Measurements from ENCODE around the gene SLC25A13. TPM values are rescaled to one million over a fixed set of nuclear protein-coding genes. Genes with fewer than 3 reads are reported as not detected.

SLC25A13 gene
- total RNA-seq, 1 donor from 2014 or later: 28.5 TPM

GRCh38 chr7:96196676-96197075 lies 125.2 kb downstream of the SLC25A13 start:
- intact Hi-C loops (cut with micrococcal nuclease): no loop called here
- ChIA-PET CTCF (no interaction called here), POLR2A (no interaction called here)
- Mint-ChIP-seq H3K4me1 (no peaks in the 10 kb centered on the region), H3K9me3 (no peaks in the 10 kb centered on the region), H3K27ac (no peak overlapping the region), H3K27me3 (no peaks in the 10 kb centered on the region), H3K36me3 (ENCODE audit: low read depth) (peaks cover 35% of the 10 kb centered on the region), H3K4me3 (no peak overlapping the region)
- no peak for DNase-seq
- TF ChIP-seq CTCF (IDR thresholded peaks at IDR 0.05): no peak
- no peak for ATAC-seq (ENCODE audit: low read depth)

GRCh38 chr7:96189129-96189820 lies 132.6 kb downstream of the SLC25A13 start:
- Mint-ChIP-seq H3K4me3 (no peak overlapping the region), H3K4me1 (no peaks in the 10 kb centered on the region), H3K27ac (no peak overlapping the region), H3K36me3 (ENCODE audit: low read depth) (peaks cover 59% of the 10 kb centered on the region), H3K9me3 (no peaks in the 10 kb centered on the region), H3K27me3 (no peaks in the 10 kb centered on the region)
- no peak for TF ChIP-seq CTCF (IDR thresholded peaks at IDR 0.05)
- ChIA-PET CTCF (no interaction called here), POLR2A (no interaction called here)
- no peak for DNase-seq
- intact Hi-C loops (cut with micrococcal nuclease): no loop called here
- ATAC-seq (ENCODE audit: low read depth): no peak

DNA sequence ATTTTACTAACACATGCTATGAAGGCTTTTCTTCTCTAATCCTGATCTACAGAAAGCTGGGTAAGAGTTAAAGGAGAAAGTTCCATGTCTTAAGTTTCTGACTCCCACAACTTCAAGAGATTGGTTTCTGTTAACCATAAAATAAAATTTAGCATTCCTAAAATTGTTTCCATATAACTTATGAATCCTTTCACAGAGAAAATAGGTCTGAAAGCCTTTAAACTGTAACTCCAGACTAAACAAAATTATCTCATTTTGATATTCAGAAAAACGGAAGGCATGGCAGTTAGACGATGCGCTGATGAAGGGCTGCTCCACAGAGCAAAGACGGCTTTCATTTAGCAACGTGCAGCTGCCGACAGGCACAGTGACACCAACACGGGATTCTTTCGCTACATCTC lies 133.3 kb downstream of the SLC25A13 start:
- peaks cover 62% of the 10 kb centered on the region for H3K36me3 Mint-ChIP-seq (ENCODE audit: low read depth)
- ChIA-PET POLR2A (no interaction called here), CTCF (no interaction called here)
- H3K4me1 Mint-ChIP-seq: no peaks in the 10 kb centered on the region
- no peaks in the 10 kb centered on the region for H3K27me3 Mint-ChIP-seq
- H3K27ac Mint-ChIP-seq: no peak overlapping the region
- H3K4me3 Mint-ChIP-seq: no peak overlapping the region
- ATAC-seq (ENCODE audit: low read depth) (no peak), DNase-seq (no peak)
- intact Hi-C loops (cut with micrococcal nuclease): no loop called here
- H3K9me3 Mint-ChIP-seq: no peaks in the 10 kb centered on the region
- no peak for TF ChIP-seq CTCF (IDR thresholded peaks at IDR 0.05)

GRCh38 chr7:96188174-96188581 lies 133.7 kb downstream of the SLC25A13 start:
- TF ChIP-seq CTCF (IDR thresholded peaks at IDR 0.05): no peak
- Mint-ChIP-seq H3K27me3 (no peaks in the 10 kb centered on the region), H3K36me3 (ENCODE audit: low read depth) (peaks cover 62% of the 10 kb centered on the region), H3K27ac (no peak overlapping the region), H3K4me1 (no peaks in the 10 kb centered on the region), H3K9me3 (no peaks in the 10 kb centered on the region), H3K4me3 (no peak overlapping the region)
- CTCF ChIA-PET: no interaction called here
- ATAC-seq (ENCODE audit: low read depth): no peak
- intact Hi-C loops (cut with micrococcal nuclease): no loop called here
- POLR2A ChIA-PET: no interaction called here
- DNase-seq: no peak

DNA sequence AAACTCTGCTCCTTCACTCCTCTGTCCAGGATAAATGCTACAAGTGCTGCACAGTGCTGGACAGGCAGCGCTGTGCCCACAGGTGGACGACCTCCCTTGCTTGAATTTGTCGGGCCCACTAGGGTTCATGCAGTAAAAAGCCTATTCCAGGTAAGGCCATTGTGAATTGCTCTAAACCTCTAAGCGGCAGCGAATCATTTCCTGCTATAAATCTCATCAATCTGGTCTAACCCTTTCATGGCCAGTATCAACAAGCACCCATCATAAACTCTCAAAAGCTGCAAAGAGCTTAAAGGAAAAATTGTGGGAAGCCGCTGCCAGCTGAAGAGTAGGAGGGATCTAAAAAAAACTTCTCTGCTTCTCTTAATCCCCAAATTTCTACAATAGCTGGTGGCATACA lies 134.2 kb downstream of the SLC25A13 start:
- H3K4me3 Mint-ChIP-seq: no peak overlapping the region
- intact Hi-C loops (cut with micrococcal nuclease): no loop called here
- H3K4me1 Mint-ChIP-seq: no peaks in the 10 kb centered on the region
- peaks cover 63% of the 10 kb centered on the region for H3K36me3 Mint-ChIP-seq (ENCODE audit: low read depth)
- no peaks in the 10 kb centered on the region for H3K9me3 Mint-ChIP-seq
- no peak for TF ChIP-seq CTCF (IDR thresholded peaks at IDR 0.05)
- no peak overlapping the region for H3K27ac Mint-ChIP-seq
- no peaks in the 10 kb centered on the region for H3K27me3 Mint-ChIP-seq
- ChIA-PET POLR2A (no interaction called here), CTCF (no interaction called here)
- DNase-seq (no peak), ATAC-seq (ENCODE audit: low read depth) (no peak)

Data from activated B cell treated with CpG ODN at 0.5 μM for 24 hours (primary cell).